GM18507 (cell line): ENCODE results near the gene FAT4.

Experiments
- DNase-seq: peaks from one replicate; pipeline ENCODE4 v3.0.0; 2011; ENCODE audit warnings: low read depth; ENCODE audit not compliant: insufficient read length; ENCODE audit errors: extremely low spot score
- FAIRE-seq: peaks from 2 replicates; lab custom pipeline; 2011; peaks lifted over from hg19 to GRCh38; lab: Jason Lieb, UNC

The FAT4 gene

GRCh38 chr4:125316401-125316790 lies 1.6 kb downstream of the FAT4 start:
- DNase-seq, result no peak
- FAIRE-seq, result no peak

DNA sequence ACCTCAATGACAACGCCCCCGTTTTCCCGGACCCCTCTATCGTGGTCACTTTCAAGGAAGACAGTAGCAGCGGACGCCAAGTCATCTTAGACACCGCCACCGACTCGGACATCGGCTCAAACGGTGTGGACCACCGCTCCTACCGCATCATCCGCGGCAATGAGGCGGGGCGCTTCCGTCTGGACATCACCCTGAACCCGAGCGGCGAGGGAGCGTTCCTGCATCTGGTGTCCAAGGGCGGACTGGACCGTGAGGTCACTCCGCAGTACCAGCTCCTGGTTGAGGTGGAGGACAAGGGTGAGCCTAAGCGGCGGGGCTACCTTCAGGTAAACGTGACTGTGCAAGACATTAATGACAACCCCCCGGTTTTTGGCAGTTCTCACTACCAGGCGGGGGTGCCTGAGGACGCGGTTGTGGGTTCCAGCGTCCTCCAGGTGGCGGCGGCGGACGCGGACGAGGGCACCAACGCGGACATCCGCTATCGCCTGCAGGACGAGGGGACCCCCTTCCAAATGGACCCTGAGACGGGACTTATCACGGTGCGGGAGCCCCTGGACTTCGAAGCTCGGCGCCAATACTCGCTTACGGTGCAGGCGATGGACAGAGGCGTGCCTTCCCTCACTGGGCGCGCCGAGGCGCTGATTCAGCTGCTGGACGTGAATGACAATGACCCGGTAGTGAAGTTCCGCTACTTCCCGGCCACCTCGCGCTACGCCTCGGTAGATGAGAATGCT lies 2.2 kb downstream of the FAT4 start:
- no peak for DNase-seq
- no peak for FAIRE-seq

DNA sequence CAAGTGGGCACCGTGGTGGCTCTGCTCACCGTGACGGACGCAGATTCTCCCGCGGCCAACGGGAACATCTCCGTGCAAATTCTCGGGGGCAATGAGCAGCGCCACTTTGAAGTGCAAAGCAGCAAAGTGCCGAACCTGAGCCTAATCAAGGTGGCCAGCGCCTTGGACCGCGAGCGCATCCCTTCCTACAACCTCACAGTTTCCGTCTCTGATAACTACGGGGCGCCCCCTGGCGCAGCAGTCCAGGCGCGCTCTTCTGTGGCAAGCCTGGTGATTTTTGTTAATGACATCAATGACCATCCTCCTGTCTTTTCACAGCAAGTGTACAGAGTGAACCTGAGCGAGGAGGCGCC lies 2.7 kb downstream of the FAT4 start:
- DNase-seq, result no peak
- no peak for FAIRE-seq

GRCh38 chr4:125319311-125319710 lies 4.6 kb downstream of the FAT4 start:
- FAIRE-seq, result no peak
- DNase-seq, result no peak

DNA sequence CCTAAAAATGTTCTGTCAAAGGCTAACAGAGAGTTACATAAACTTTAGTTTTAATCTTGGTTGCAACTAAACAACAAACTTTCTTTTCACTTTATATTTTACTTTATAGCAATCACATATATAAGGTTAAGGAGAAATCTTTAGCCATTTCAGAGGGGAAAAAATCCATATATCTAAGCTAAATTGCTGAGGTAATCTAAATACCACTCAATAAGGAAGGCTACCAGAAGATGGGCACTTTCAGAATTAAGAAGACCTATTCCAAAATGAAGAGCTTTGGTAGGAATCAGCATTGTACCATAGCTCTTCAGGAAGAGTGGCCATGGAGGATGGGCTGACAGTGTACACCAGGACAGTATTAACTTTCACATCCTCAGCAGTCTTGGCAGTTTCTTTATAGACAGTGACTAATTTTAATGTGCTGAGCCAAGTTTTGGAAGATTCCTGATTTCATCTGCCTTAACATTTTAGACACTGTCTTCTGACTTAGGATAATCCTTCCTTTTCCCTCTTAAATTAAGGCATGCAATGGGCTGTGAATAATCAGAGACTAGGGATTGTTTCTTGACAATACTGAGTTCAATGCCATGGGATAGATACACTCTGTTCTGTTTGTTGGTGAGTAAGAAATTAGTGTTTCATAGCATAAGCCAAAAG lies 7.1 kb downstream of the FAT4 start:
- DNase-seq (no peak), FAIRE-seq (no peak)

GRCh38 chr4:125322366-125322730 lies 7.6 kb downstream of the FAT4 start:
- DNase-seq, result no peak
- FAIRE-seq, result no peak

DNA sequence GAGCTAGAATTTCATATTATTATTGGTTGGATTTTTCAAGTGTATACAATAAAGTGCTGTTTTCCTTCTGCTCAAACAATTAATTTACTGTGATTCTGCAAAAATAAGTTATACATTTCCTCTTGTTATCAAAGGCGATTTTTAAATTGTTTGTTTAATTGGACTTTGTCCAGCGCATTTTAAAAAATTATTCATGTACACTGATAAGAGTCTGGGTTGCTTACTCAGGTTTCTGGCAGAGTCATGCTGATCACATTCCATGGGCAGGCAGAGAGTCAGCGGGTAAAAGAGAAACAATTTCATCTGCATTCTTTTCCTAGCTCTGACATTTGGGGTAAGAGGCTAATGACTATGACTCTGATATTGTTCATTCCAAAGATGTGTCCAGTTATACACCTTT lies 8.9 kb downstream of the FAT4 start:
- FAIRE-seq (no peak), DNase-seq (no peak)

GRCh38 chr4:125325733-125326132 lies 11.0 kb downstream of the FAT4 start:
- no peak for FAIRE-seq

DNA sequence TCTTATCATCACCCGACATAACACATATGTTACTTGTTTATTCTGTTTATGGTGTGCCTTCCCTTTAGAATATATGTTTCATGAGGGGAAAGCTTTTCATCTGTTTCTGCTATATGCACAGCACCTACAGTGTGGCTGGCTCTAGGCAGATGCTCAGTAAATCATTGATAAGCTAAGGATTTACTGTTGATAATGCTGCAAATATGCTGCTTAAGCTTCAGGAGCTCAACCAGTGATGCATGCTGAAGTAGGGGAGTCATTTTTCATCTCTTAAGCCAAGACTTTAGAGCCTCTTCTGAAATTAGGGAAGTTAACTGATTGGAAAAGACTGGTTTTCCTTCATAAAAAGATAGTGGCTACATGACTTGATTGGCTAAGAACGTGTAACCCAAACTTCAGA lies 16.4 kb downstream of the FAT4 start:
- no peak for DNase-seq
- FAIRE-seq, result no peak

More at GRCh38 chr4:125325733-125326132, 11.0 kb downstream of the FAT4 start:
- DNase-seq, result no peak

DNA sequence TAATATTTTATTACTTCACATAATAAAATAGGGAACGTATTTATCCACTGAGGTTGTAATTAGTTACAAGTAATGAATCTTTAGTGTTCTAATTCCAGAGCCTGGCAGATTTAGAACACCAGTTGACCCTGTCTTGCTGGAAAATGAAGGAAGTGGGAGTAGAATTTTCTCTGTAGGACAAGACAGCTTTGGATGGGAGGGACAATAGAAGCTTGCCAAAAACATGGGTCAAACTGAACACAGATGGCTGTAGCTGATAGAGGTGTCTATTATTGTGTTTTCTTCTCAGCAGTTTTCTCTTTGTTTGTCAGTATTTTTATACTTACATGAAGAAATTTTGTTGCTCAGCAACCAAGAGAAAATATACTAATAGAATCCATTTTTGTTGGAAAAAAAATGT lies 20.2 kb downstream of the FAT4 start:
- FAIRE-seq (no peak), DNase-seq (no peak)

- DNase-seq (no peak), FAIRE-seq (no peak)
These were observed 24.1 kb downstream of the FAT4 start for GRCh38 chr4:125338814-125339213.

- FAIRE-seq, result no peak
These were observed 29.4 kb downstream of the FAT4 start for GRCh38 chr4:125344198-125344597.

DNA sequence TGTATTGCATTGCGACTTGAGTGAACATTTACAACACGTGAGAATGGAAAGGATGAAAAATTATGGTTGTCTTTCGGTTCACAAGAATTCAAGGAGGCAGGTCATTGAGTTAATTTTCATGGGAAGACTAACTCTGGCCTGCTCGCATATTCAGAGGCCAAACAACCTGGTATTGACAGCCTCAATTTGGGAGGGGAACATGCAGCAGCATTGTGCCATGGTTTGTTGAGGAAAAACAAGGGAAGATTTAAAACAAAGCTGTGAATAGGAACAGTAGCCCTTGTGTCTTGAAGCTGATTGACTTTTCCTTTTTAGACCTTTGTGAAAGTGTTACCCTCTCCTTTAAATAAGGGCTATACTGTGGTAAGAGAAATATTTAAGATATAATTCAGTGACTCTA lies 31.9 kb downstream of the FAT4 start:
- no peak for DNase-seq
- FAIRE-seq, result no peak

More at GRCh38 chr4:125344198-125344597, 29.4 kb downstream of the FAT4 start:
- DNase-seq, result no peak

GRCh38 chr4:125350470-125351135 lies 35.8 kb downstream of the FAT4 start:
- no peak for FAIRE-seq
- DNase-seq, result no peak

GRCh38 chr4:125352521-125352920 lies 37.8 kb downstream of the FAT4 start:
- FAIRE-seq, result no peak

DNA sequence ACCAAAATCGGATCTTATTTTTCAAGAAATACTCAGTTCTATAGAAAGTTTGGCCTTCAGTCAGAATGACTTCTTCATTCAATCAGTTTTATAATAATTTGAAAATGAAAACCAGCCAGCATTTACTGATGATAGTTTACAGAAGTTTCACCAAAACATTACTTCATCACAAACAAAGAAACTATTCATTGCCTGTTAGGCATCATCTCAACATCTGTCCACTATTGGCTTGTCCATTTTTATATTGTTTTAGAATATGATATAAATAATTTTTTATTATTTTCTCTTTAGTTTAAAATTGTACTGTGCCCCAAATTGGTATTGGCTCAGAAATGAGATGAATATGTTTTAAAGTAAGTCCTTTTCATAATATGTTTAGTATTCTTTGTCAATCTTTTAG lies 38.4 kb downstream of the FAT4 start:
- FAIRE-seq, result no peak

More at GRCh38 chr4:125352521-125352920, 37.8 kb downstream of the FAT4 start:
- no peak for DNase-seq

DNA sequence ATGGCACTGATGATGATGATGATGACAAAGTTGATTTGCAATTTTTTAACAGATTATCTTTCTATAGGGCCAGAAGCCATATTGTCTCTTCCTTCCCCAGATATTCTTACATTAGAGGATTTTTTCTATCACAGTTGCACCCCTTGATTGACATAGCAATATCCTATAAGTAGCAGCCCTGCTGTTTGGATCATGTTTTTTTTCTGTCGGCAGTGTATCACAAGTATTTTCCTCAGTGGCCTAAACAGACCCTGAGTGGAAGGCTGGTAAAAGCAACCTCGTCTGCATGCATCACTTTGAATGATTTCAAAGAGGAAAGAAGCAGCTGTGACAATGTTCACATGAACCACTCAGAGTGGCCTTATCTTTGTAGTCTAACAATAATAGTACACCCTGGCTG lies 41.0 kb downstream of the FAT4 start:
- no peak for DNase-seq
- FAIRE-seq, result no peak

More for the DNA sequence above, 38.4 kb downstream of the FAT4 start:
- no peak for DNase-seq

DNA sequence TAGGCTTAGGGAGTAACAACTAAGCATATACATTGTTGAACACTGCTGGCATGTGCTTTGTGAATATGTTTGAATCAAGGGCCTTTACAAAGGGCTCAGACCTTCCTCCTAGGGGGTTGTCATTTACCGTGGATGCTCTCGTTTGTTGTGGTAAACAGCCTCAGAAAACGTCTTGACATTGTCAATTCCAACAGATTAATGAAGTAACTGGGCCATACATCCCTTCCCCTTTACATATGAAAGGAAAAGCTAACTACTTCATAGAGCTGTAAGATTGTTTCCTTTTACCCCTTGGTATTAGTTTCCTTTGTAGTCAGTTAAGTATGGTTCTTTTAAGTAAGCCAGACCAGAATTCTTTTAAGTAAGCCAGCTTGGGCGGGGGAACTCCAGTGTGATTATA lies 42.9 kb downstream of the FAT4 start:
- DNase-seq (no peak), FAIRE-seq (no peak)

GRCh38 chr4:125358453-125358852 lies 43.7 kb downstream of the FAT4 start:
- FAIRE-seq (no peak), DNase-seq (no peak)

DNA sequence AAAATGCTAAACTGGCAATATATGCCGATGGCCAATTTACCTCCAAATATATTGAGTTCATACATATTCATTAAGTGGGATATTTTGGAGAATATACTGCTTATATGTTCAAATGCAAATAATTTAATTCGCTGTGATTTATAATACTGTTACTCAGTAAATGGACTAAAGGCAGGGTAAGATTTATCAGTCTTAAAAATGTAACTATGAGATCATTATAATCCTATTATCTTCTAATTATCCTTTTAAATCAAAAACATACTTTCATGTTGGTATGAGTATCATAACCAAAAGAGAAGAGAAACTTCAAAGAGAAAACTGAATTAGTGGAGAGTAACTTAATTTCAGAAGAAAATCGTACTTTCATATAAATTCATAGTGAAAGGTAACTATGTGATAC lies 44.6 kb downstream of the FAT4 start:
- no peak for DNase-seq
- FAIRE-seq, result no peak
